ENCODE data around the gene KRT3. TPM values are rescaled to one million over a fixed set of nuclear protein-coding genes. Genes with fewer than 3 reads are reported as not detected.

Gene KRT3
- total RNA-seq, 1 experiment from 2014 or later: not detected

- no peak for ATAC-seq
- Histone ChIP-seq H3K4me3 (ENCODE audit: low read depth in 2 of 2, low read length in 2 of 2) (no peak overlapping the region), H3K27me3 (ENCODE audit: control insufficient read depth, insufficient read depth, low read length) (peaks cover 3% of the 10 kb centered on the region; the same call in 1 of the 2 replicates), H3K4me1 (ENCODE audit: control insufficient read depth, insufficient read depth, low read length) (no peaks in the 10 kb centered on the region), H3K27ac (ENCODE audit: low read length) (no peak overlapping the region), H3K36me3 (ENCODE audit: control insufficient read depth, insufficient read depth, low read length) (no peaks in the 10 kb centered on the region), H3K9me3 (ENCODE audit: control insufficient read depth, insufficient read depth, low read depth, low read length) (no peaks in the 10 kb centered on the region)
- BruUV-seq (replicated peaks): no TSS peak
- POLR2A ChIA-PET: no interaction called here
- intact Hi-C loops (cut with micrococcal nuclease; ENCODE audit: unreplicated experiment) (no loop called here), in situ Hi-C loops (cut with HindIII; ENCODE audit: low pct_unique_long_range_greater_than_20kb, low sequenced_read_pairs) (no loop called here)
- TF ChIP-seq POLR2AphosphoS5 (IDR thresholded peaks at IDR 0.05; ENCODE audit: low read depth, low read length) (no peak), TCF7L2 (IDR thresholded peaks at IDR 0.05; ENCODE audit: low read depth, low read length) (no peak), CTCF (IDR thresholded peaks at IDR 0.05) (no peak), SIN3A (IDR thresholded peaks at IDR 0.05; ENCODE audit: borderline replicate concordance, insufficient read depth, low read depth, low read length) (no peak), REST (IDR thresholded peaks at IDR 0.05; ENCODE audit: insufficient read depth in 1 of 2, low read depth in 2 of 2, low read length in 1 of 2) (no peak)
- DNase-seq (ENCODE audit: low read depth, low spot score): no peak
- CTCF ChIA-PET: no interaction called here
Measured at GRCh38 chr12:52771505-52771904, 24.4 kb downstream of the KRT3 start.

- ChIA-PET POLR2A (no interaction called here), CTCF (no interaction called here)
- DNase-seq (ENCODE audit: low read depth, low spot score): no peak
- in situ Hi-C loops (cut with HindIII; ENCODE audit: low pct_unique_long_range_greater_than_20kb, low sequenced_read_pairs): no loop called here
- Histone ChIP-seq H3K36me3 (ENCODE audit: control insufficient read depth, insufficient read depth, low read length) (no peaks in the 10 kb centered on the region), H3K4me1 (ENCODE audit: control insufficient read depth, insufficient read depth, low read length) (no peaks in the 10 kb centered on the region), H3K9me3 (ENCODE audit: control insufficient read depth, insufficient read depth, low read depth, low read length) (no peaks in the 10 kb centered on the region), H3K4me3 (ENCODE audit: low read depth in 2 of 2, low read length in 2 of 2) (no peak overlapping the region), H3K27ac (ENCODE audit: low read length) (no peak overlapping the region), H3K27me3 (ENCODE audit: control insufficient read depth, insufficient read depth, low read length) (peaks cover 3% of the 10 kb centered on the region; the same call in 1 of the 2 replicates)
- BruUV-seq (replicated peaks): no TSS peak
- ATAC-seq: no peak
- intact Hi-C loops (cut with micrococcal nuclease; ENCODE audit: unreplicated experiment): no loop called here
- TF ChIP-seq CTCF (IDR thresholded peaks at IDR 0.05) (no peak), SIN3A (IDR thresholded peaks at IDR 0.05; ENCODE audit: borderline replicate concordance, insufficient read depth, low read depth, low read length) (no peak), REST (IDR thresholded peaks at IDR 0.05; ENCODE audit: insufficient read depth in 1 of 2, low read depth in 2 of 2, low read length in 1 of 2) (no peak), TCF7L2 (IDR thresholded peaks at IDR 0.05; ENCODE audit: low read depth, low read length) (no peak), POLR2AphosphoS5 (IDR thresholded peaks at IDR 0.05; ENCODE audit: low read depth, low read length) (no peak)
Measured at GRCh38 chr12:52771088-52771487, 24.8 kb downstream of the KRT3 start.

Measured in Panc1 (cell line).